Stimulated activated CD8-positive, alpha-beta memory T cell treated with anti-CD3 and anti-CD28 coated beads, Interleukin-15, amount 100 ng/mL, for 24 hours (primary cell): ENCODE data around the gene CHST2.
"Not testable (repeated sequence)": the region's sequence is repeated elsewhere in the genome, so short reads cannot be mapped to it uniquely, and the experiment has no call there.

ENCODE experiments used
- DNase-seq: peaks from one replicate; pipeline ENCODE4 v3.0.0-alpha.2; 2020; ENCODE audit warnings: low read depth

Gene CHST2

GRCh38 chr3:143134471-143134870, 14.9 kb downstream of the CHST2 start:
- no peak for DNase-seq

- no peak for DNase-seq
Observed at GRCh38 chr3:143135150-143135549, 15.6 kb downstream of the CHST2 start.

- no peak for DNase-seq
Observed at GRCh38 chr3:143137435-143138036, 18.0 kb downstream of the CHST2 start.

- no peak for DNase-seq
Observed at GRCh38 chr3:143138953-143139352, 19.4 kb downstream of the CHST2 start.

GRCh38 chr3:143139762-143140161, 20.2 kb downstream of the CHST2 start:
- DNase-seq = no peak

GRCh38 chr3:143140550-143140949, 21.0 kb downstream of the CHST2 start:
- DNase-seq = no peak

GRCh38 chr3:143142354-143142753, 22.8 kb downstream of the CHST2 start:
- no peak for DNase-seq

GRCh38 chr3:143145906-143146305, 26.3 kb downstream of the CHST2 start:
- no peak for DNase-seq

GRCh38 chr3:143146486-143147274, 27.1 kb downstream of the CHST2 start:
- DNase-seq = no peak

- DNase-seq = no peak
Observed at GRCh38 chr3:143147707-143148106, 28.1 kb downstream of the CHST2 start.

GRCh38 chr3:143150071-143150470, 30.5 kb downstream of the CHST2 start:
- no peak for DNase-seq

GRCh38 chr3:143151004-143151731, 31.6 kb downstream of the CHST2 start:
- no peak for DNase-seq

GRCh38 chr3:143152043-143152442, 32.5 kb downstream of the CHST2 start:
- no peak for DNase-seq

- no peak for DNase-seq
Observed at GRCh38 chr3:143155756-143156155, 36.2 kb downstream of the CHST2 start.

GRCh38 chr3:143158014-143158988, 38.7 kb downstream of the CHST2 start:
- DNase-seq = no peak

- no peak for DNase-seq
Observed at GRCh38 chr3:143160437-143160836, 40.9 kb downstream of the CHST2 start.

GRCh38 chr3:143163562-143164100, 44.1 kb downstream of the CHST2 start:
- no peak for DNase-seq

- DNase-seq = no peak
Observed at GRCh38 chr3:143165211-143165610, 45.6 kb downstream of the CHST2 start.

- not testable (repeated sequence) for DNase-seq
Observed at GRCh38 chr3:143165612-143166285, 46.2 kb downstream of the CHST2 start.

GRCh38 chr3:143166376-143166775, 46.8 kb downstream of the CHST2 start:
- DNase-seq = no peak
